ENCODE results near the gene VPS13C.

Gene VPS13C

DNA sequence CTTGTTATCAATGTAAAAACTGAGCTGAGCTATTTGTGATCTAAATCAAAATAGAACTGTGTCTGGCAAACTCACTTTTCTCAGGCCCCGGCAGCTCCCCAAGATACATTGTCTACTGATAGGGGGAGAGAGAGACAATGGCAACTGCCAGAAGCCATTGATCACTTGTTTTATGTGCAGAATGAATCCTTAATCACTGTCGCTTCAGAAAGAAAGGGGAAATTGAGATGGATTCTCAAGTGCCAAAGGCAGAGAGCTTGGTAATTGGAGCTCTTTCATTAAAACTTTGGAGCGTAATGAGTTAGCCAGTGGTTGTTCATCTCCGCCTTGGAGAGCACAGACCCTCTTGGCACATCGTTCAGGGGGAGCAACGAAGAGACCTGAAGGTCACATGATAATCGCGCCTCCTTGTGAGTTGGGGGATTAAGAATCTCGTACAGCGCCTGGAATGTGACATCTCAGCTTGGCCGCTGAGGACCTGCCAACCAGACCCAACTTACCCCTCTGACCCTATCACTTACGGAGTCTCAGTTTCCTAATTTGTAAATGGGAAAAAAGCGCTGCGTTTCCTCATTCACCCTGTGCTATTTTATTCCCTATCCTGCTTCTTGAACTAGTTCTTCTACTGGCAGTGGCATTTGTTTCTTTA is 252.8 kb downstream of the VPS13C start:
- TF ChIP-seq GATA2 (IDR thresholded peaks at IDR 0.05; ENCODE audit: low read depth, low read length) (no peak), GATA3 (IDR thresholded peaks at IDR 0.05; ENCODE audit: low read depth, low read length) (no peak)

Data from SH-SY5Y (cell line).